Measurements from ENCODE around the gene CAPN5. TPM values are rescaled to one million over a fixed set of nuclear protein-coding genes. Genes with fewer than 3 reads are reported as not detected.

Gene CAPN5
- total and polyA plus RNA-seq, 2 experiments from 2014 or later: 25.2 to 28.8 TPM

- Histone ChIP-seq H3K27me3 (no peaks in the 10 kb centered on the region), H4K20me1 (ENCODE audit: insufficient read depth, poor library complexity, severe bottlenecking) (no peaks in the 10 kb centered on the region), H3K9me3 (ENCODE audit: low read depth) (no peaks in the 10 kb centered on the region), H3K36me3 (replicated peaks; ENCODE audit: insufficient read depth, low read depth) (no peaks in the 10 kb centered on the region), H3K4me3 (no peak overlapping the region), H3K4me1 (ENCODE audit: insufficient read depth) (no peaks in the 10 kb centered on the region), H3K4me2 (no peak overlapping the region), H3K9me2 (replicated peaks; ENCODE audit: insufficient read depth) (no peaks in the 10 kb centered on the region), H3K27ac (no peak overlapping the region), H2AFZ (no peak overlapping the region), H3K79me2 (no peaks in the 10 kb centered on the region)
- WGBS (ENCODE audit: low lambda C conversion rate, missing lambda C conversion rate): 97% methylated on average over 9 of the region's 9 CpGs
- no peak for TF ChIP-seq EZH2phosphoT487 (IDR thresholded peaks at IDR 0.05; ENCODE audit: low read depth, severe bottlenecking, unreplicated experiment)
- no peak for DNase-seq (ENCODE audit: low spot score)
These were observed 52.8 kb downstream of the CAPN5 start for GRCh38 chr11:77119531-77119936.

GRCh38 chr11:77120571-77120970, 53.8 kb downstream of the CAPN5 start:
- Histone ChIP-seq H3K4me3 (no peak overlapping the region), H3K27ac (no peak overlapping the region), H3K9me3 (ENCODE audit: low read depth) (no peaks in the 10 kb centered on the region), H2AFZ (no peak overlapping the region), H4K20me1 (ENCODE audit: insufficient read depth, poor library complexity, severe bottlenecking) (no peaks in the 10 kb centered on the region), H3K4me2 (no peak overlapping the region), H3K79me2 (no peaks in the 10 kb centered on the region), H3K27me3 (no peaks in the 10 kb centered on the region), H3K36me3 (replicated peaks; ENCODE audit: insufficient read depth, low read depth) (no peaks in the 10 kb centered on the region), H3K4me1 (ENCODE audit: insufficient read depth) (no peaks in the 10 kb centered on the region), H3K9me2 (replicated peaks; ENCODE audit: insufficient read depth) (no peaks in the 10 kb centered on the region)
- DNase-seq (ENCODE audit: low spot score): no peak
- 96% methylated on average over 16 of the region's 19 CpGs for WGBS (ENCODE audit: low lambda C conversion rate, missing lambda C conversion rate)
- TF ChIP-seq EZH2 (IDR thresholded peaks at IDR 0.05; ENCODE audit: borderline replicate concordance): no peak

- Histone ChIP-seq H3K9me2 (replicated peaks; ENCODE audit: insufficient read depth) (no peaks in the 10 kb centered on the region), H4K20me1 (ENCODE audit: insufficient read depth, poor library complexity, severe bottlenecking) (no peaks in the 10 kb centered on the region), H3K4me1 (ENCODE audit: insufficient read depth) (no peaks in the 10 kb centered on the region), H3K27ac (no peak overlapping the region), H3K4me3 (no peak overlapping the region), H2AFZ (no peak overlapping the region), H3K36me3 (replicated peaks; ENCODE audit: insufficient read depth, low read depth) (no peaks in the 10 kb centered on the region), H3K4me2 (no peak overlapping the region), H3K27me3 (no peaks in the 10 kb centered on the region), H3K79me2 (no peaks in the 10 kb centered on the region), H3K9me3 (ENCODE audit: low read depth) (no peaks in the 10 kb centered on the region)
- no peak for DNase-seq (ENCODE audit: low spot score)
- 94% methylated on average over 10 of the region's 10 CpGs for WGBS (ENCODE audit: low lambda C conversion rate, missing lambda C conversion rate)
- no peak for TF ChIP-seq EZH2phosphoT487 (IDR thresholded peaks at IDR 0.05; ENCODE audit: low read depth, severe bottlenecking, unreplicated experiment)
- no peak for TF ChIP-seq CTCF (IDR thresholded peaks at IDR 0.05; ENCODE audit: poor library complexity)
- TF ChIP-seq EZH2 (IDR thresholded peaks at IDR 0.05; ENCODE audit: borderline replicate concordance): no peak
These were observed 54.4 kb downstream of the CAPN5 start for GRCh38 chr11:77121096-77121640.

- Histone ChIP-seq H2AFZ (no peak overlapping the region), H3K79me2 (no peaks in the 10 kb centered on the region), H3K9me2 (replicated peaks; ENCODE audit: insufficient read depth) (no peaks in the 10 kb centered on the region), H3K4me2 (no peak overlapping the region), H3K4me3 (no peak overlapping the region), H3K27ac (no peak overlapping the region), H3K9me3 (ENCODE audit: low read depth) (no peaks in the 10 kb centered on the region), H3K4me1 (ENCODE audit: insufficient read depth) (peaks cover 4% of the 10 kb centered on the region), H3K36me3 (replicated peaks; ENCODE audit: insufficient read depth, low read depth) (no peaks in the 10 kb centered on the region), H3K27me3 (no peaks in the 10 kb centered on the region), H4K20me1 (ENCODE audit: insufficient read depth, poor library complexity, severe bottlenecking) (no peaks in the 10 kb centered on the region)
- DNase-seq (ENCODE audit: low spot score): no peak
- TF ChIP-seq EZH2phosphoT487 (IDR thresholded peaks at IDR 0.05; ENCODE audit: low read depth, severe bottlenecking, unreplicated experiment): no peak
- no peak for TF ChIP-seq CTCF (IDR thresholded peaks at IDR 0.05; ENCODE audit: poor library complexity)
- TF ChIP-seq EZH2 (IDR thresholded peaks at IDR 0.05; ENCODE audit: borderline replicate concordance): no peak
- 91% methylated on average over 8 of the region's 8 CpGs for WGBS (ENCODE audit: low lambda C conversion rate, missing lambda C conversion rate)
These were observed 55.3 kb downstream of the CAPN5 start for GRCh38 chr11:77121876-77122575.
